ENCODE data around the gene JUNB. TPM values are rescaled to one million over a fixed set of nuclear protein-coding genes. Genes with fewer than 3 reads are reported as not detected.

Gene JUNB
- total and polyA plus RNA-seq, 2 of the 13 experiments (the other 11 are each of a cell fraction or from before 2014, with no cell fraction given): 7.7 to 8.2 TPM

DNA sequence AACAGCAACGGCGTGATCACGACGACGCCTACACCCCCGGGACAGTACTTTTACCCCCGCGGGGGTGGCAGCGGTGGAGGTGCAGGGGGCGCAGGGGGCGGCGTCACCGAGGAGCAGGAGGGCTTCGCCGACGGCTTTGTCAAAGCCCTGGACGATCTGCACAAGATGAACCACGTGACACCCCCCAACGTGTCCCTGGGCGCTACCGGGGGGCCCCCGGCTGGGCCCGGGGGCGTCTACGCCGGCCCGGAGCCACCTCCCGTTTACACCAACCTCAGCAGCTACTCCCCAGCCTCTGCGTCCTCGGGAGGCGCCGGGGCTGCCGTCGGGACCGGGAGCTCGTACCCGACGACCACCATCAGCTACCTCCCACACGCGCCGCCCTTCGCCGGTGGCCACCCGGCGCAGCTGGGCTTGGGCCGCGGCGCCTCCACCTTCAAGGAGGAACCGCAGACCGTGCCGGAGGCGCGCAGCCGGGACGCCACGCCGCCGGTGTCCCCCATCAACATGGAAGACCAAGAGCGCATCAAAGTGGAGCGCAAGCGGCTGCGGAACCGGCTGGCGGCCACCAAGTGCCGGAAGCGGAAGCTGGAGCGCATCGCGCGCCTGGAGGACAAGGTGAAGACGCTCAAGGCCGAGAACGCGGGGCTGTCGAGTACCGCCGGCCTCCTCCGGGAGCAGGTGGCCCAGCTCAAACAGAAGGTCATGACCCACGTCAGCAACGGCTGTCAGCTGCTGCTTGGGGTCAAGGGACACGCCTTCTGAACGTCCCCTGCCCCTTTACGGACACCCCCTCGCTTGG is 966 bp downstream of the JUNB start (continued):
- TF ChIP-seq GABPA (IDR thresholded peaks at IDR 0.05; ENCODE audit: low read depth, low read length): peak; percentile 69
- peak; percentile 87 for TF ChIP-seq GABPA (CRISPR knock-in tag; IDR thresholded peaks at IDR 0.05; ENCODE audit: low read depth)
- TF ChIP-seq ATAD3A (CRISPR knock-in tag; IDR thresholded peaks at IDR 0.05): no peak
- no peak for TF ChIP-seq ZNF549 (CRISPR knock-in tag; IDR thresholded peaks at IDR 0.05)
- no peak for TF ChIP-seq ZNF589 (CRISPR knock-in tag; conservative IDR thresholded peaks at IDR 0.05)
- TF ChIP-seq, protein P1, sequence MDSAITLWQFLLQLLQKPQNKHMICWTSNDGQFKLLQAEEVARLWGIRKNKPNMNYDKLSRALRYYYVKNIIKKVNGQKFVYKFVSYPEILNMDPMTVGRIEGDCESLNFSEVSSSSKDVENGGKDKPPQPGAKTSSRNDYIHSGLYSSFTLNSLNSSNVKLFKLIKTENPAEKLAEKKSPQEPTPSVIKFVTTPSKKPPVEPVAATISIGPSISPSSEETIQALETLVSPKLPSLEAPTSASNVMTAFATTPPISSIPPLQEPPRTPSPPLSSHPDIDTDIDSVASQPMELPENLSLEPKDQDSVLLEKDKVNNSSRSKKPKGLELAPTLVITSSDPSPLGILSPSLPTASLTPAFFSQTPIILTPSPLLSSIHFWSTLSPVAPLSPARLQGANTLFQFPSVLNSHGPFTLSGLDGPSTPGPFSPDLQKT (CRISPR knock-in tag; IDR thresholded peaks at IDR 0.05; ENCODE audit: borderline replicate concordance): peak; percentile 53; the same call in 1 of the 2 replicates
- TF ChIP-seq KLF15 (CRISPR knock-in tag; IDR thresholded peaks at IDR 0.05; ENCODE audit: borderline replicate concordance): peak; percentile 37; the same call in 1 of the 2 replicates
- no peak; the same call in 1 of the 2 replicates for TF ChIP-seq GATAD2A (CRISPR knock-in tag; IDR thresholded peaks at IDR 0.05)
- 0 out of 2 replicates have a peak, but pooled peaks have one; percentile 18 for TF ChIP-seq SKIL (CRISPR knock-in tag; IDR thresholded peaks at IDR 0.05; ENCODE audit: borderline replicate concordance)
- no peak for TF ChIP-seq NCOA1 (CRISPR knock-in tag; IDR thresholded peaks at IDR 0.05)
- TF ChIP-seq ZNF761 (CRISPR knock-in tag; conservative IDR thresholded peaks at IDR 0.05): no peak
- TF ChIP-seq, protein P2, sequence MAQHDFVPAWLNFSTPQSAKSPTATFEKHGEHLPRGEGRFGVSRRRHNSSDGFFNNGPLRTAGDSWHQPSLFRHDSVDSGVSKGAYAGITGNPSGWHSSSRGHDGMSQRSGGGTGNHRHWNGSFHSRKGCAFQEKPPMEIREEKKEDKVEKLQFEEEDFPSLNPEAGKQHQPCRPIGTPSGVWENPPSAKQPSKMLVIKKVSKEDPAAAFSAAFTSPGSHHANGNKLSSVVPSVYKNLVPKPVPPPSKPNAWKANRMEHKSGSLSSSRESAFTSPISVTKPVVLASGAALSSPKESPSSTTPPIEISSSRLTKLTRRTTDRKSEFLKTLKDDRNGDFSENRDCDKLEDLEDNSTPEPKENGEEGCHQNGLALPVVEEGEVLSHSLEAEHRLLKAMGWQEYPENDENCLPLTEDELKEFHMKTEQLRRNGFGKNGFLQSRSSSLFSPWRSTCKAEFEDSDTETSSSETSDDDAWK (CRISPR knock-in tag; IDR thresholded peaks at IDR 0.05): no peak
- TF ChIP-seq TRIM24 (CRISPR knock-in tag; IDR thresholded peaks at IDR 0.05): no peak
- peak; percentile 90; the same call in 1 of the 2 replicates for TF ChIP-seq ZSCAN21 (CRISPR knock-in tag; IDR thresholded peaks at IDR 0.05; ENCODE audit: borderline replicate concordance)
- TF ChIP-seq, protein P3, sequence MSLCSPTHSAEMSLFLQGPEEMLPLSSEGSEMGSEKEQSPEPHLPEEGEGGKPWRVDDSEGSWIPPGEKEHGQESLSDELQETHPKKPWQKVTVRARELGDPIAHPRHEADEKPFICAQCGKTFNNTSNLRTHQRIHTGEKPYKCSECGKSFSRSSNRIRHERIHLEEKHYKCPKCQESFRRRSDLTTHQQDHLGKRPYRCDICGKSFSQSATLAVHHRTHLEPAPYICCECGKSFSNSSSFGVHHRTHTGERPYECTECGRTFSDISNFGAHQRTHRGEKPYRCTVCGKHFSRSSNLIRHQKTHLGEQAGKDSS (CRISPR knock-in tag; IDR thresholded peaks at IDR 0.05; ENCODE audit: borderline replicate concordance, low read depth): no peak; the same call in 1 of the 2 replicates
- TF ChIP-seq ERF (CRISPR knock-in tag; IDR thresholded peaks at IDR 0.05): peak; percentile 66
- no peak for TF ChIP-seq ZNF629 (CRISPR knock-in tag; conservative IDR thresholded peaks at IDR 0.05)
- peak; percentile 82 for TF ChIP-seq TMF1 (CRISPR knock-in tag; IDR thresholded peaks at IDR 0.05; ENCODE audit: low read depth)
- TF ChIP-seq, protein P4, sequence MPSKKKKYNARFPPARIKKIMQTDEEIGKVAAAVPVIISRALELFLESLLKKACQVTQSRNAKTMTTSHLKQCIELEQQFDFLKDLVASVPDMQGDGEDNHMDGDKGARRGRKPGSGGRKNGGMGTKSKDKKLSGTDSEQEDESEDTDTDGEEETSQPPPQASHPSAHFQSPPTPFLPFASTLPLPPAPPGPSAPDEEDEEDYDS (CRISPR knock-in tag; IDR thresholded peaks at IDR 0.05): no peak
- TF ChIP-seq GTF2F1 (IDR thresholded peaks at IDR 0.05; ENCODE audit: low read length): no peak
- TF ChIP-seq THAP9 (CRISPR knock-in tag; IDR thresholded peaks at IDR 0.05; ENCODE audit: borderline replicate concordance): no peak

Data from HepG2 (cell line).